IMR-90 (cell line): Measurements from ENCODE around the gene GPR84. TPM values are rescaled to one million over a fixed set of nuclear protein-coding genes. Genes with fewer than 3 reads are reported as not detected.

Source experiments
- ATAC-seq: fragments of 200-7000 bp; cut with Tn5 transposase; 2 replicates; pipeline ENCODE4 v1.9.1; 2020; ENCODE audit warnings: low read depth, mild to moderate bottlenecking, moderate library complexity
- BruUV-seq: library from RNA; stranded (reverse); fragments of 400-500 nt; replicated peaks from 2 replicates; lab custom pipeline; 2021; lab: Mats Ljungman, UMichigan
- CTCF ChIA-PET: fragments of 300-600 bp; formaldehyde crosslinking; extraction: SDS; loops from one replicate; lab custom pipeline; 2021; ENCODE audit warnings: antibody characterized with exemption; lab: Yijun Ruan, JAX
- POLR2A ChIA-PET: fragments of 300-600 bp; sonication (Branson Sonifier 250); formaldehyde crosslinking; loops from one replicate; lab custom pipeline; 2022; ENCODE audit warnings: antibody characterized with exemption; ENCODE audit not compliant: unreplicated experiment; lab: Charles Lee
- DNase-seq: peaks from one replicate; pipeline ENCODE4 v3.0.0; 2013
- H2AFZ ChIP-seq: replicated peaks from 2 replicates; pipeline ENCODE3; 2013; ENCODE audit warnings: low read length, mild to moderate bottlenecking; ENCODE audit not compliant: poor library complexity
- H2AK5ac ChIP-seq: 2 replicates; pipeline ENCODE4 v1.6.1; 2013; ENCODE audit warnings: low read depth, low read length, inconsistent platforms
- H2AK9ac ChIP-seq: replicated peaks from 2 replicates; pipeline ENCODE3; 2013; ENCODE audit warnings: mild to moderate bottlenecking, low read depth, low read length, moderate library complexity; ENCODE audit not compliant: poor library complexity
- H2BK120ac ChIP-seq: 2 replicates; pipeline ENCODE4 v1.6.1; 2013; ENCODE audit warnings: low read depth, low read length, inconsistent platforms
- H2BK15ac ChIP-seq: 3 replicates; pipeline ENCODE4 v1.6.1; 2013; ENCODE audit warnings: low read depth, low read length, inconsistent platforms
- H2BK20ac ChIP-seq: 2 replicates; pipeline ENCODE4 v1.6.1; 2013; ENCODE audit warnings: low read depth, mild to moderate bottlenecking, inconsistent platforms, low read length, moderate library complexity
- H2BK5ac ChIP-seq: 2 replicates; pipeline ENCODE4 v1.6.1; 2013; ENCODE audit warnings: mild to moderate bottlenecking, low read depth, low read length, inconsistent platforms; ENCODE audit not compliant: poor library complexity, severe bottlenecking
- H3K14ac ChIP-seq: replicated peaks from 2 replicates; pipeline ENCODE4 v1.6.1; 2013; ENCODE audit warnings: low read depth, low read length, inconsistent platforms
- H3K18ac ChIP-seq: 2 replicates; pipeline ENCODE4 v1.6.1; 2013; ENCODE audit warnings: low read depth, low read length, control low read depth
- H3K23ac ChIP-seq: 2 replicates; pipeline ENCODE4 v1.6.1; 2013; ENCODE audit warnings: low read depth, low read length, inconsistent platforms
- H3K27ac ChIP-seq: 2 replicates; pipeline ENCODE4 v1.5.1; 2013; ENCODE audit warnings: mild to moderate bottlenecking, control low read depth, low read length; ENCODE audit not compliant: insufficient read depth
- H3K27me3 ChIP-seq: 2 replicates; pipeline ENCODE4 v1.6.1; 2013; ENCODE audit warnings: low read length; ENCODE audit not compliant: control insufficient read depth, insufficient read depth
- H3K36me3 ChIP-seq: 2 replicates; pipeline ENCODE4 v1.6.1; 2013; ENCODE audit warnings: low read length, mixed read lengths; ENCODE audit not compliant: control insufficient read depth, insufficient read depth
- H3K4ac ChIP-seq: 2 replicates; pipeline ENCODE4 v1.6.1; 2013; ENCODE audit warnings: low read depth, low read length, inconsistent platforms
- H3K4me1 ChIP-seq: 2 replicates; pipeline ENCODE4 v1.6.1; 2013; ENCODE audit warnings: low read length, mixed read lengths; ENCODE audit not compliant: control insufficient read depth, insufficient read depth
- H3K4me2 ChIP-seq: 2 replicates; pipeline ENCODE4 v1.6.1; 2013; ENCODE audit warnings: low read depth, mild to moderate bottlenecking, control low read depth, low read length, moderate library complexity
- H3K4me3 ChIP-seq: 2 replicates; pipeline ENCODE4 v1.5.1; 2013; ENCODE audit warnings: low read depth, mild to moderate bottlenecking, control low read depth, low read length, moderate library complexity; ENCODE audit not compliant: insufficient read depth
- H3K56ac ChIP-seq: 2 replicates; pipeline ENCODE4 v1.6.1; 2013; ENCODE audit warnings: low read length, inconsistent platforms; ENCODE audit not compliant: insufficient read depth; ENCODE audit errors: extremely low read depth
- H3K79me1 ChIP-seq, 2 experiments: 2 replicates each; pipeline ENCODE4 v1.6.1; 2013; ENCODE audit warnings: low read length in 2 of 2, inconsistent platforms in 1 of 2, low read depth in 1 of 2
- H3K9ac ChIP-seq: 2 replicates; pipeline ENCODE4 v1.6.1; 2013; ENCODE audit warnings: low read depth, low read length, control low read depth
- H3K9me1 ChIP-seq: 2 replicates; pipeline ENCODE4 v1.6.1; 2013; ENCODE audit warnings: low read length, inconsistent platforms; ENCODE audit not compliant: insufficient read depth
- H3K9me3 ChIP-seq: 2 replicates; pipeline ENCODE4 v1.6.1; 2013; ENCODE audit warnings: low read length; ENCODE audit not compliant: control insufficient read depth, insufficient read depth
- H4K20me1 ChIP-seq: 2 replicates; pipeline ENCODE4 v1.6.1; 2013; ENCODE audit warnings: low read length, inconsistent platforms; ENCODE audit not compliant: insufficient read depth
- H4K5ac ChIP-seq: 2 replicates; pipeline ENCODE4 v1.6.1; 2013; ENCODE audit warnings: mild to moderate bottlenecking, low read depth, low read length, control low read depth
- H4K8ac ChIP-seq, 2 experiments: 2 replicates each; pipeline ENCODE4 v1.6.1; 2013; ENCODE audit warnings: low read depth in 2 of 2, low read length in 2 of 2, control low read depth in 1 of 2, inconsistent platforms in 1 of 2
- H4K91ac ChIP-seq: 2 replicates; pipeline ENCODE4 v1.6.1; 2013; ENCODE audit warnings: low read depth, low read length, inconsistent platforms; ENCODE audit not compliant: insufficient read depth
- BHLHE40 ChIP-seq: fragments of 150-350 bp; IDR thresholded peaks from 2 replicates; pipeline ENCODE4 v1.6.1; 2016; ENCODE audit warnings: mild to moderate bottlenecking, low read depth, low read length
- CEBPB ChIP-seq: IDR thresholded peaks from 2 replicates; pipeline ENCODE4 v1.6.1; 2012; ENCODE audit warnings: low read depth, low read length, improper control_type of control experiment
- CHD1 ChIP-seq: IDR thresholded peaks from 2 replicates; pipeline ENCODE4 v1.6.1; 2012; ENCODE audit warnings: low read depth, low read length, improper control_type of control experiment
- CTCF ChIP-seq: conservative IDR thresholded peaks from 2 replicates; pipeline ENCODE4 v1.5.1; 2012; ENCODE audit warnings: mild to moderate bottlenecking, low read depth, low read length, improper control_type of control experiment
- ELK1 ChIP-seq: fragments of 150-350 bp; IDR thresholded peaks from 2 replicates; pipeline ENCODE4 v1.6.1; 2016; ENCODE audit warnings: low read depth, mild to moderate bottlenecking, low read length, moderate library complexity, borderline replicate concordance
- FOS ChIP-seq: fragments of 150-350 bp; IDR thresholded peaks from 2 replicates; pipeline ENCODE4 v1.6.1; 2016; ENCODE audit warnings: low read depth, low read length
- MAFK ChIP-seq: IDR thresholded peaks from 2 replicates; pipeline ENCODE4 v1.6.1; 2012; ENCODE audit warnings: low read depth, low read length, improper control_type of control experiment
- MAZ ChIP-seq: IDR thresholded peaks from 2 replicates; pipeline ENCODE4 v1.6.1; 2012; ENCODE audit warnings: low read depth, mild to moderate bottlenecking, low read length, improper control_type of control experiment, moderate library complexity, borderline replicate concordance
- MXI1 ChIP-seq: IDR thresholded peaks from 2 replicates; pipeline ENCODE4 v1.6.1; 2012; ENCODE audit warnings: low read depth, mild to moderate bottlenecking, low read length, moderate library complexity, borderline replicate concordance
- NFE2L2 ChIP-seq: fragments of 150-350 bp; IDR thresholded peaks from 2 replicates; pipeline ENCODE4 v1.6.1; 2016; ENCODE audit warnings: low read depth, mild to moderate bottlenecking, low read length
- POLR2A ChIP-seq: IDR thresholded peaks from 2 replicates; pipeline ENCODE4 v1.6.1; 2012; ENCODE audit warnings: mild to moderate bottlenecking, low read depth, low read length
- RAD21 ChIP-seq: IDR thresholded peaks from 2 replicates; pipeline ENCODE4 v1.6.1; 2012; ENCODE audit warnings: low read length, improper control_type of control experiment
- RCOR1 ChIP-seq: IDR thresholded peaks from 2 replicates; pipeline ENCODE4 v1.6.1; 2012; ENCODE audit warnings: mild to moderate bottlenecking, low read length, improper control_type of control experiment; ENCODE audit not compliant: insufficient replicate concordance
- RFX5 ChIP-seq: IDR thresholded peaks from 2 replicates; pipeline ENCODE4 v1.8.0; 2012; ENCODE audit warnings: low read depth, mild to moderate bottlenecking, low read length, moderate library complexity
- SMC3 ChIP-seq: fragments of 150-350 bp; IDR thresholded peaks from 2 replicates; pipeline ENCODE4 v1.6.1; 2016; ENCODE audit warnings: low read depth, mild to moderate bottlenecking, antibody characterized with exemption, low read length, moderate library complexity
- USF2 ChIP-seq: fragments of 150-350 bp; IDR thresholded peaks from 2 replicates; pipeline ENCODE4 v1.6.1; 2017; ENCODE audit warnings: mild to moderate bottlenecking, antibody characterized with exemption, low read length, low read depth
- WGBS, 2 experiments: methylation state at CpG; one replicate each; pipeline versions ENCODE4 v1.1.5 to v1.1.7; 2013; ENCODE audit warnings: missing lambda C conversion rate in 2 of 2; ENCODE audit not compliant: insufficient read length in 1 of 2; ENCODE audit errors: extremely low coverage in 2 of 2; 5-methylcytosine and 5-hydroxymethylcytosine counted together
- dilution Hi-C: fragments of 300-500 bp; cut with HindIII; formaldehyde crosslinking; loops from one replicate; pipeline ENCODE4 v1.14.3; 2018; ENCODE audit warnings: low sequenced_read_pairs; ENCODE audit not compliant: unreplicated experiment
- in situ Hi-C: fragments of 300-500 bp; cut with MboI; formaldehyde crosslinking; loops from 3 replicates; pipeline ENCODE4 v1.14.3; 2019; ENCODE audit warnings: low sequenced_read_pairs, inconsistent platforms, mixed read lengths
- intact Hi-C: fragments of 100-400 bp; cut with micrococcal nuclease; formaldehyde crosslinking; loops from 2 replicates; pipeline ENCODE4 v1.10.0; 2022
- polyA plus RNA-seq, 3 experiments: library from polyadenylated mRNA; depleted of rRNA; stranded (reverse); fragments of >200 nt; gene quantifications; 2 replicates each; pipeline ENCODE4 v1.2.3, GENCODE V29; 2012; ENCODE audit warnings: low replicate concordance in 1 of 3
- total RNA-seq: library from RNA; depleted of rRNA; stranded (reverse); fragments of >200 nt; gene quantifications from 2 replicates; pipeline ENCODE4 v1.2.3, GENCODE V29; 2012

GPR84 gene
- total and polyA plus RNA-seq, 2 of the 4 experiments (the other 2 are of a cell fraction) = not detected

- H3K4ac ChIP-seq = no peak overlapping the region
- H3K56ac ChIP-seq = no peak overlapping the region
- no peak for TF ChIP-seq MAZ
- TF ChIP-seq CHD1 = no peak
- peak; percentile 39 for TF ChIP-seq SMC3
- TF ChIP-seq ELK1 = no peak
- TF ChIP-seq RAD21 = peak; percentile 52
- TF ChIP-seq RFX5 = no peak
- TF ChIP-seq CEBPB = no peak
- TF ChIP-seq CTCF = peak; percentile 66
- no peak for TF ChIP-seq MAFK
- TF ChIP-seq NFE2L2 = no peak
- TF ChIP-seq FOS = no peak
- TF ChIP-seq RCOR1 = no peak
- no peak for TF ChIP-seq MXI1
- TF ChIP-seq POLR2A = no peak
- TF ChIP-seq USF2 = no peak
- no peak for TF ChIP-seq BHLHE40
- H3K9me3 ChIP-seq = no peaks in the 10 kb centered on the region
- dilution Hi-C loops (no loop called here), intact Hi-C loops (loop anchor here (1.0 kb wide), 1 partner anchor 24 kb away; no protein-coding TSS in a partner anchor), in situ Hi-C loops (no loop called here)
- BruUV-seq = no TSS peak
- no peak overlapping the region for H2BK120ac ChIP-seq
- no peak overlapping the region for H3K27ac ChIP-seq
- peak; percentile 43 for ATAC-seq
- no peaks in the 10 kb centered on the region for H3K4me1 ChIP-seq
- H2AK5ac ChIP-seq = no peak overlapping the region
- no peak overlapping the region for H3K4me3 ChIP-seq
- peaks cover 47% of the 10 kb centered on the region for H4K20me1 ChIP-seq
- H3K4me2 ChIP-seq = no peak overlapping the region
- H3K27me3 ChIP-seq = no peaks in the 10 kb centered on the region
- no peaks in the 10 kb centered on the region for H3K9me1 ChIP-seq
- H2AFZ ChIP-seq = no peak overlapping the region
- CTCF ChIA-PET = no interaction called here
- POLR2A ChIA-PET = no interaction called here
- no peak overlapping the region for H4K8ac ChIP-seq
- H3K14ac ChIP-seq = no peak overlapping the region
- peaks cover 59% of the 10 kb centered on the region for H3K36me3 ChIP-seq
- no peak overlapping the region for H3K23ac ChIP-seq
- H4K5ac ChIP-seq = no peak overlapping the region
- H3K9ac ChIP-seq = no peak overlapping the region
- H4K91ac ChIP-seq = no peak overlapping the region
- no peak overlapping the region for H2BK15ac ChIP-seq
- peak overlapping the region; percentile 40 for H2AK9ac ChIP-seq
- H3K79me1 ChIP-seq = peaks cover 13 to 36% of the 10 kb centered on the region in 2 experiments; a peak in 3 of 4 replicates
- DNase-seq = peak; percentile 56
- no peak overlapping the region for H3K18ac ChIP-seq
- no peak overlapping the region for H2BK5ac ChIP-seq
- no CpG with 5 or more reads among the region's 4 CpGs for WGBS, 2 experiments
- H2BK20ac ChIP-seq = no peak overlapping the region
Measured at GRCh38 chr12:54394281-54394719, 30.0 kb upstream of the GPR84 start.
